Loucy (cell line): ENCODE data around the gene HTR3D.
"Not testable (repeated sequence)": the region's sequence is repeated elsewhere in the genome, so short reads cannot be mapped to it uniquely, and the experiment has no call there.

Experiments
- H2AFZ ChIP-seq: fragments of 200-600 bp; sonication (generic); 2 replicates; pipeline ENCODE4 v1.6.0; 2016; ENCODE audit warnings: antibody characterized with exemption, mild to moderate bottlenecking, low read length, moderate library complexity
- H3F3A ChIP-seq: fragments of 200-600 bp; 2 replicates; pipeline ENCODE4 v1.6.0; 2016; ENCODE audit warnings: antibody characterized with exemption, low read depth, mild to moderate bottlenecking
- H3K27me3 ChIP-seq: fragments of 200-600 bp; sonication (generic); 2 replicates; pipeline ENCODE4 v1.6.1; 2014; ENCODE audit warnings: low read length, mild to moderate bottlenecking; ENCODE audit not compliant: insufficient read depth, poor library complexity, severe bottlenecking
- H3K36me3 ChIP-seq: fragments of 200-600 bp; sonication (generic); 2 replicates; pipeline ENCODE4 v1.6.1; 2016; ENCODE audit warnings: low read length; ENCODE audit not compliant: insufficient read depth
- H3K4me1 ChIP-seq: fragments of 200-600 bp; sonication (generic); 2 replicates; pipeline ENCODE4 v1.5.1; 2014; ENCODE audit warnings: low read length, mild to moderate bottlenecking; ENCODE audit not compliant: insufficient read depth, poor library complexity, severe bottlenecking
- H3K4me2 ChIP-seq: fragments of 200-600 bp; sonication (generic); 2 replicates; pipeline ENCODE4 v1.6.0; 2014; ENCODE audit warnings: antibody characterized with exemption, low read length, low read depth, mild to moderate bottlenecking; ENCODE audit not compliant: poor library complexity, severe bottlenecking
- H3K4me3 ChIP-seq: fragments of 200-600 bp; sonication (generic); 2 replicates; pipeline ENCODE4 v1.5.1; 2014; ENCODE audit warnings: low read length, mild to moderate bottlenecking, mixed read lengths; ENCODE audit not compliant: poor library complexity, severe bottlenecking
- H3K79me2 ChIP-seq: fragments of 200-600 bp; sonication (generic); 2 replicates; pipeline ENCODE4 v1.6.1; 2014; ENCODE audit warnings: low read length; ENCODE audit not compliant: insufficient read depth
- H3K9ac ChIP-seq: fragments of 200-600 bp; sonication (generic); 2 replicates; pipeline ENCODE4 v1.6.0; 2014; ENCODE audit warnings: mild to moderate bottlenecking, low read depth, low read length, moderate library complexity; ENCODE audit not compliant: poor library complexity, severe bottlenecking
- H3K9me2 ChIP-seq: fragments of 200-600 bp; sonication (generic); replicated peaks from 2 replicates; pipeline ENCODE4 v1.6.1; 2016; ENCODE audit warnings: low read depth, low read length, mixed read lengths
- H3K9me3 ChIP-seq: fragments of 200-600 bp; sonication (generic); 2 replicates; pipeline ENCODE4 v1.6.1; 2014; ENCODE audit warnings: mild to moderate bottlenecking, antibody characterized with exemption, low read length, low read depth; ENCODE audit not compliant: insufficient read depth
- H4K20me1 ChIP-seq: fragments of 200-600 bp; sonication (generic); 2 replicates; pipeline ENCODE4 v1.6.0; 2014; ENCODE audit warnings: antibody characterized with exemption, low read length, mild to moderate bottlenecking; ENCODE audit not compliant: insufficient read depth, poor library complexity, severe bottlenecking
- CTCF ChIP-seq: fragments of 200-600 bp; sonication (generic); conservative IDR thresholded peaks from 2 replicates; pipeline ENCODE4 v1.5.1; 2014; ENCODE audit warnings: mild to moderate bottlenecking, antibody characterized with exemption, low read length
- EZH2phosphoT487 ChIP-seq: fragments of 200-600 bp; IDR thresholded peaks from 2 replicates; pipeline ENCODE4 v1.6.1; 2018; ENCODE audit warnings: antibody characterized with exemption, mild to moderate bottlenecking, moderate library complexity, borderline replicate concordance

HTR3D gene

GRCh38 chr3:184003187-184003967 is 28.2 kb upstream of the HTR3D start:
- Histone ChIP-seq H3K4me3 (no peak overlapping the region), H3K9ac (no peak overlapping the region), H3K4me2 (no peak overlapping the region), H3K4me1 (peaks cover 11% of the 10 kb centered on the region), H2AFZ (no peak overlapping the region), H4K20me1 (no peaks in the 10 kb centered on the region), H3K79me2 (no peaks in the 10 kb centered on the region), H3K9me2 (no peaks in the 10 kb centered on the region), H3K9me3 (no peaks in the 10 kb centered on the region), H3K36me3 (no peaks in the 10 kb centered on the region), H3K27me3 (no peaks in the 10 kb centered on the region), H3F3A (no peaks in the 10 kb centered on the region)
- TF ChIP-seq EZH2phosphoT487 (no peak), CTCF (no peak)

- TF ChIP-seq EZH2phosphoT487 (no peak), CTCF (no peak)
- Histone ChIP-seq H4K20me1 (no peaks in the 10 kb centered on the region), H3K9me2 (no peaks in the 10 kb centered on the region), H3K4me1 (peaks cover 11% of the 10 kb centered on the region), H3K9me3 (no peaks in the 10 kb centered on the region), H3K27me3 (no peaks in the 10 kb centered on the region), H3K36me3 (no peaks in the 10 kb centered on the region), H3K9ac (no peak overlapping the region), H3K4me3 (no peak overlapping the region), H2AFZ (no peak overlapping the region), H3K79me2 (no peaks in the 10 kb centered on the region), H3F3A (no peaks in the 10 kb centered on the region), H3K4me2 (no peak overlapping the region)
Observed at GRCh38 chr3:184004476-184004875, 27.1 kb upstream of the HTR3D start.

- Histone ChIP-seq H3K4me1 (peaks cover 11% of the 10 kb centered on the region), H3K79me2 (no peaks in the 10 kb centered on the region), H3K4me2 (peak overlapping the region; percentile 55), H3K9me3 (no peaks in the 10 kb centered on the region), H3K4me3 (peak overlapping the region; percentile 9), H3K36me3 (no peaks in the 10 kb centered on the region), H3K9me2 (no peaks in the 10 kb centered on the region), H3K27me3 (no peaks in the 10 kb centered on the region), H3K9ac (no peak overlapping the region), H2AFZ (no peak overlapping the region), H4K20me1 (no peaks in the 10 kb centered on the region), H3F3A (no peaks in the 10 kb centered on the region)
- TF ChIP-seq CTCF: no peak
- TF ChIP-seq EZH2phosphoT487: no peak
Observed at GRCh38 chr3:184005941-184006507, 25.5 kb upstream of the HTR3D start.

GRCh38 chr3:184007143-184007813 is 24.3 kb upstream of the HTR3D start:
- not testable (repeated sequence) for H3F3A ChIP-seq, H3K9me2 ChIP-seq, H3K27me3 ChIP-seq, H3K9ac ChIP-seq, H2AFZ ChIP-seq, H3K4me3 ChIP-seq, H3K79me2 ChIP-seq, H3K36me3 ChIP-seq, H3K9me3 ChIP-seq, H3K4me2 ChIP-seq, H4K20me1 ChIP-seq
- H3K4me1 ChIP-seq: peaks cover 11% of the 10 kb centered on the region
